ENCODE measurements around the gene UCKL1.
"Not testable (repeated sequence)": the region's sequence is repeated elsewhere in the genome, so short reads cannot be mapped to it uniquely, and the experiment has no call there.

UCKL1 gene

GRCh38 chr20:63972312-63973159 lies 16.3 kb upstream of the UCKL1 start:
- no peak for DNase-seq (ENCODE audit: low spot score)

DNA sequence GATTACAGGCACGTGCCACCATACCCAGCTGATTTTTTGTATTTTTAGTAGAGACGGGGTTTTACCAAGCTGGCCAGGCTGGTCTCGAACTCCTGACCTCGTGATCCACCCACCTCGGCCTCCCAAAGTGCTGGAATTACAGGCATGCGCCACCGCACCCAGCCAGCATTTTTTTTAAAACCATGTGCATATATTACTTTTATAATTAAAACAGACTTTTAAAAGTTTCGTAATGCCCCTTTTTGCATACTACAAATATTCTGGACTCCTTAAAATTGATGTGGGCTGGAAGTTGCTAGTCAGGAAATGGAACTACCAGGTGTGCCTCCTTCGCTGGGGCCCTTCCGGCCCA lies 15.7 kb upstream of the UCKL1 start:
- not testable (repeated sequence) for DNase-seq (ENCODE audit: low spot score)

- DNase-seq (ENCODE audit: low spot score), result no peak
Measured at GRCh38 chr20:63970714-63971431, 14.7 kb upstream of the UCKL1 start.

GRCh38 chr20:63969838-63970713 lies 13.9 kb upstream of the UCKL1 start, which contains the start of gene ZNF512B:
ZNF512B (minus strand) TSS chr20:63969930; CDS start chr20:63967950, 1,980 bp downstream.
- peak; percentile 61 for DNase-seq (ENCODE audit: low spot score)

- DNase-seq (ENCODE audit: low spot score), result no peak
Measured at GRCh38 chr20:63968928-63969760, 12.9 kb upstream of the UCKL1 start.

GRCh38 chr20:63968136-63968927 lies 12.1 kb upstream of the UCKL1 start:
- DNase-seq (ENCODE audit: low spot score), result no peak

DNA sequence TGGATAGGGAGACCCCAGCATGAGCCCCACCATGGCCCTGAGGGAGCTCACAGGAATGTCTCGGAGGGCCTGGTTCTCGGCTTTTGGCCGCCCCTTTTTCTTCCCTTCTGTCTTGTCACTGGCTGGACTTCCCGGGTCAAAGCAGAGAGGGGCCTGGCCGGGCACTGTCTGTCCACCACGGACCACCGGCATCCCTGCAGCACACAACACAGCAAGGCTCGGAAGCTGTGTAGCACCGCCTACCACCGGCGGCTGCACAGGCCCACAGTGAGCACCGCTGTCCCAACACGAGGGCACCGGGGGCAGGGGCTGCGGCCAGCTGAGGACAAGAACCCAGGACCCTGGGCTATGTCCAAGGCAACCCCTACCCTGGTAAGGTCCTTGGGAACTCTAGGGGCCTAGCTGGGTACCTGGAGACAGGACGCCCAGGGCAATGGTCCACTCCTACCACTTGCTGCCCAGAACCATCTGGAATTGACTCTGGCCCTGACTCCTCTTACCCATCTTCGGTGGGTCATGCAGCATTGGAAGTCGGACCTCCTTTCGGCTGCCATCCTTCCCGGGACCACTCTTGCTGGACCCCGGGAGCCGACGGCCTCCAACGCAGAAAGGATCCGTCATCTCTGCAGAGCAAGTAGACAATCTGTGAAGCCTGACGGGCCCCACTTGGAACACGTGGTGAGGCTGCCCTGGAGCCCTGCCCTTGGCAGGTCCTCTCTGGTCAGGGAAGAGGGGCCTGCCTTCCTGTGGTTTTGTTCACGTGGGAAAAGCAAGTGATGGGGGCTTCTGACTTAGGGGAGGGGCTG lies 11.3 kb upstream of the UCKL1 start:
- DNase-seq (ENCODE audit: low spot score), result no peak

DNA sequence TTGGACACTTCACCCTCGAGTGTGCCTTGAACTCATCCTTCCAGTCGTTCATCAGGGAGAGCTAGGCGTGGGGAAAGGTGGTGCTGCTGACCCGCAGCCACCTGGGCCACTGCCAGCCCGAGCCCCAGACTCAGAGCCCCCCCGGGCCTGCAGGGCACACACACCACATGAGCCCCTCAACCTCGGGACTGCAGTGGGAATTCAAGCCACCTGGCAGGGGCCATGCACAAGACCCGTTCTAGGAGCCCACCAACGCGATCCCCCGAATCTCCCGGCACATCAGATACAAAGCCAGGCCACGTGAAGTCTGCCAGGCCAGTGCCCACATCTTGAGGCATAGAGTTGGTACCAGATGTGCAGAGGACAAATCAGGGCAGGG lies 10.7 kb upstream of the UCKL1 start:
- no peak for DNase-seq (ENCODE audit: low spot score)

DNA sequence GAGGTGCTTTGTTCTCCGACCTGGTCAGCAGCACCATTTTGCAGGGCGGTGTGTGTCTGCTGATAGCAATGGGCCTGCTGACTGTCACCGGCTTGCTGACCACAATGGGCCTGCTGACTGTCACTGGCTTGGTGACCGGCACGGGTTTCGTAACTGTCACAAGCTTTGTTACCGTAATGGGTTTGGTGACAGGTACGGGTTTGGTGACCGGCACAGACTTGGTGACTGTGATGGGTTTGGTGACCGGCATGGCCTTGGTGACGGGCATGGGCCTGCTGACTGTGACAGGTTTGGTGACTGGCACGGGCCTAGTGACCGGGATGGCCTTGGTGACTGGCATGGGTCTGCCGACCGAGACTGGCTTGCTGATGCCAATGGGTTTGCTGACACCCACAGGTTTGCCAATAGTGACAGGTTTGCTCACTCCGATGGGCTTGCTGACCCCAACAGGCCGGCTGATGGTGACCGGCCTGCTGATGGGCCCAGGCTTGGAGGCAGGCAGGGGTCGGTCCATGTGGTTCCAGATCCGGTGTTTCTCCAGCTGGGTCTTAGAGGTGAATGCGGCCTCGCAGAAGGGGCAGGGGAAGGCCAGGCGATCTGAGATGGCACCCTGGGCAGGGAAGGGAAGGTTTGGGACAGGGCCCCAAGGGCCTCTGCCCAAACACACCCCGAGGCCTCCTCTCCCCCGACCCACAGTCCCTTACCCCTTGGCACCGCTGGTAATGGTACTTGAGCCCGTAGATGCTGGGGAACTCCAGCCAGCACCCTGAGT lies 10.1 kb upstream of the UCKL1 start:
- DNase-seq (ENCODE audit: low spot score), result no peak

DNA sequence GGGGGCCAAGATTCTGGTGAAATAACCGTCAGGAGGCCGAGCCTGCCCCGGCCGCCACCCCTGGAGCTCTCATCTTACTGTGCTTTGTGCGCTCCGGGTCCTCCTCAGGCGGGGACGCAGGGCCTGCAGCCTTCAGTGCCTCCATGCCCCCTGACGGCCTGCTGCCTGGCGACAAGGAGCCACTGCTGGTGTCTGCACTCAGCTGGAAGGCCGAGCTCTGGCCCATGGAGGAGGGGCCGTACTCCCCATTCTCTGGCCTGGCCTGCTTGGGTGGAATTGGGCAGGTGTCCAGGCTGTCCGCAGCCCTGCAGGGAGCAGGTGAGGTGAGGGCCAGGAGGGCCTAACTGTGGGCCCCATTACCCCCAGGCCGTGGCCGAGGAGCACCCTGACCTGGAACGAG lies 8.2 kb upstream of the UCKL1 start:
- DNase-seq (ENCODE audit: low spot score), result no peak

GRCh38 chr20:63963784-63964301 lies 7.6 kb upstream of the UCKL1 start:
- no peak for DNase-seq (ENCODE audit: low spot score)

DNA sequence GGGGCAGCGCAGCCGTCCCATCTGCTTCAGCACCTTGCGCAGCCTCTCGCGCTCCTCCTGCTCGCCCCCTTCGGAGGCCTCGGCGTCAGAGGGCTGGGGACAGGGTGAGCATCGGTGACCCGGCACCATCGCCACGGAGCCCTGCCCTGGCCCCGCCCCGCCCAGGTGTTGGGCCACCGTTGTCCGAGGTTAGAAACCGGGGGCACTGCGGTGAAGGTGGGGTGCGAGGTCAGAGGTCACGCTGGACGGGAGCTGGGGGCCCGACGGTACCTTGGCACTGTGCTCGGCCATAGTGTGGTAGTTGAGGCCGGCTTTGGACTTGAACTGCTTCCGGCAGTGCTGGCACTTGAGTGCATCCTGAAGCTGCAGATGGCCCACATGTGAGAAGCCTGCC lies 7.1 kb upstream of the UCKL1 start:
- no peak for DNase-seq (ENCODE audit: low spot score)

DNA sequence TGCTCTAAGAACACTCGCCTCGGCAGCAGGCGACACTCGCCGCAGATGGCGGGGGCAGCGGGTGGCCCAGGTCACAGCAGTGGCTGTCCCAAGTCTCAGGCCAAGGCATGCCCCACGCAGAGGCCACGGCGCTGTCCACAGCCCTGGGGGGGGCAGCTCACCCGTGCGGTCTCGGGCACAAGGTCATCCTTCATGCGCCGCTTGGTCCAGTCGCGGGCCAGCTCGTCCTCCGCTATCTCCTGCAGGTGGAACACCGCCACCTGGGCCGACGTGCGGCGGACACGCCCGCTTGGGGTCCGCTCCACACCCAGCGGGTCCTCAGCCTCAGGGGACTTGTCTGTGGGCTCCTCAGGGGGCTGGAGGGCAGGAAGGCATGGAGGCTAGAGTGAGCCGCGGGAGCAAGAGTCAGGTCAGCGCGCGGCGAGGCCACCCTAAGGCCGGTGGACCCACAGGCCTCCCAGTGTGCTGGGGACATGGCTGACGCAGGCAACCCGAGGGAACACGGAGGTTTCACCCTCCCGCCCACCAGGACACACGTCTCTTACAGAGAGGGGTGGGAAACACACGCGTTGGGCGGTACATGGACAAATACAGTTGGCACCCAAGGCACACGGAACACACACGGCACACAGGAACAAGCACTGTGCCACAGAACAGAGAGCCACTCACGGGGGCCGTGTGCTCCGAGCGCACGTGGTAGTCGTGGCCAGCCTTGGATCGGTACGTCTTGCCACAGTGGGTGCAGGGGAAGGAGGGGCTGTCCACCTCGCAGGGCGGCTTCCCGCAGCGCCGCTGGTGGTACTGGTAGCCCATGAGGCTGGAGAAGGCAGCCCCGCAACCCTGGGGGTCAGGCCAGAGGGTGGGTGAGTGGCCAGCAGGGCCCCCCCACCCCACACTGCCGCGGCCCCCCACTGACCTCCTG lies 6.5 kb upstream of the UCKL1 start:
- DNase-seq (ENCODE audit: low spot score), result no peak

- DNase-seq (ENCODE audit: low spot score), result no peak
Measured at GRCh38 chr20:63961664-63962425, 5.6 kb upstream of the UCKL1 start.

DNA sequence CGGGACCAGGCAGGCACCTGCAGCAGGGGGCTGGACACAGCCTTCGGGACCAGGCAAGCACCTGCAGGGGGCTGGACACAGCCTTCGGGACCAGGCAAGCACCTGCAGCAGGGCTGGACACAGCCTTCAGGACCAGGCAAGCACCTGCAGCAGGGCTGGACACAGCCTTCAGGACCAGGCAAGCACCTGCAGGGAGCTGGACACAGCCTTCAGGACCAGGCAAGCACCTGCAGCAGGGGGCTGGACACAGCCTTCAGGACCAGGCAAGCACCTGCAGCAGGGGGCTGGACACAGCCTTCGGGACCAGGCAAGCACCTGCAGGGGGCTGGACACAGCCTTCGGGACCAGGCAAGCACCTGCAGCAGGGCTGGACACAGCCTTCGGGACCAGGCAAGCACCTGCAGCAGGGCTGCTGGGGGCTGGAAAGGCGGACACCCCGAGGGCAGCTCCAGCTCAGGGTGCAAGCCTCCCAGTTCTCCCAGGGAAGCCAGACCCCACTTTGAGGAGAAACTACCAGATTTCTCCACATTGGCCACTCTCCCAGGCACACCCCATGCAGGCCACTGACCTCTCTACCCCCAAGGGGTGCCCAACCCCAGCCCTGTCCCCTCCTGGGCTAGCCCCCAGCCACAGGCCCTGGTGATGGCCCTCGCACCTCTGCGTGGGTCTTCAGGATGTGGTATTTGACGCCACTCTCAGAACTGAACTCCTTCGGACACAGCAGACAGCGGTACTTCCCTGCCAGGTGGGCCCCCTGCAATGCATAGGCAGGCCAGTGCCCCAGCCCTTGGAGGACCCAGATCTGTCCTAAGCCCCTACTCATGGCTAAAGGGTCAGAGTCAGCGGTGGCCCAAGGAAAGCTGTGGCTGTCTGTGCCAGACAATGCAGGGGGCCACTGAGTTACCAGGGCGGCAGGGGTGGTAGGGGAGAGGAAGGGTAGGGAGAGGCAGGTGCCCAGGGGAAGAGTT lies 4.7 kb upstream of the UCKL1 start:
- not testable (repeated sequence) for DNase-seq (ENCODE audit: low spot score)

GRCh38 chr20:63959699-63960075 lies 3.5 kb upstream of the UCKL1 start:
- DNase-seq (ENCODE audit: low spot score), result no peak

Data from kidney tubule cell (primary cell).